Natural killer cell (primary cell): ENCODE measurements around the gene AP1S2. TPM values are rescaled to one million over a fixed set of nuclear protein-coding genes. Genes with fewer than 3 reads are reported as not detected.

Experiments used
- ATAC-seq, 3 donors: fragments of 150-1000 bp in 2 of 3; fragments of 200-7000 bp in 1 of 3; cut with Tn5 transposase; 1 replicate in 1 of 3; 2 replicates in 2 of 3; pipeline ENCODE4 v1.10.0; 2021; ENCODE audit warnings: mild to moderate bottlenecking in 2 of 3, moderate library complexity in 2 of 3
- DNase-seq, 2 donors: peaks; one replicate each; pipeline versions ENCODE4 v3.0.0 to v3.0.0-alpha.2; 2013 to 2021; ENCODE audit warnings: mixed read lengths in 1 of 2
- H3K27ac ChIP-seq: one replicate; pipeline ENCODE4 v1.5.1; 2013; ENCODE audit warnings: mild to moderate bottlenecking, low read length
- H3K27me3 ChIP-seq: one replicate; pipeline ENCODE4 v1.6.1; 2013; ENCODE audit warnings: low read length; ENCODE audit not compliant: control insufficient read depth, insufficient read depth
- H3K36me3 ChIP-seq: one replicate; pipeline ENCODE4 v1.6.1; 2013; ENCODE audit warnings: low read length; ENCODE audit not compliant: control insufficient read depth, insufficient read depth
- H3K4me1 ChIP-seq: one replicate; pipeline ENCODE4 v1.6.1; 2013; ENCODE audit warnings: low read length; ENCODE audit not compliant: control insufficient read depth, insufficient read depth
- H3K4me3 ChIP-seq: one replicate; pipeline ENCODE4 v1.5.1; 2013; ENCODE audit warnings: low read length
- H3K9me3 ChIP-seq: one replicate; pipeline ENCODE4 v1.6.1; 2013; ENCODE audit warnings: low read length; ENCODE audit not compliant: control insufficient read depth, insufficient read depth
- H3K27ac Mint-ChIP-seq, 2 donors: one replicate each; pipeline ENCODE4 v1.8.0; 2022; ENCODE audit warnings: mild to moderate bottlenecking in 2 of 2, mixed read lengths in 2 of 2, moderate library complexity in 1 of 2
- H3K27me3 Mint-ChIP-seq, 2 donors: one replicate each; pipeline ENCODE4 v1.8.0; 2022; ENCODE audit warnings: low read depth in 2 of 2, mixed read lengths in 2 of 2
- H3K36me3 Mint-ChIP-seq: one replicate; pipeline ENCODE4 v1.8.0; 2022; ENCODE audit warnings: mixed read lengths
- H3K4me1 Mint-ChIP-seq, 2 donors: one replicate each; pipeline ENCODE4 v1.8.0; 2022; ENCODE audit warnings: mixed read lengths in 2 of 2
- H3K4me3 Mint-ChIP-seq: one replicate; pipeline ENCODE4 v1.8.0; 2022; ENCODE audit warnings: mild to moderate bottlenecking, moderate library complexity, mixed read lengths
- H3K9me3 Mint-ChIP-seq, 2 donors: one replicate each; pipeline ENCODE4 v1.8.0; 2022; ENCODE audit warnings: mixed read lengths in 2 of 2
- CTCF ChIP-seq: fragments of 200-600 bp; IDR thresholded peaks from one replicate; pipeline ENCODE4 v1.8.0; 2022; ENCODE audit warnings: antibody characterized with exemption
- WGBS: methylation state at CpG from one replicate; pipeline ENCODE4 v1.1.7; 2013; ENCODE audit warnings: missing lambda C conversion rate; ENCODE audit not compliant: insufficient coverage; 5-methylcytosine and 5-hydroxymethylcytosine counted together
- intact Hi-C: fragments of 100-400 bp; cut with micrococcal nuclease; formaldehyde crosslinking; loops from one replicate; pipeline ENCODE4 v1.14.2; 2022
- total RNA-seq, 4 donors: library from RNA; stranded (reverse); fragments of 120-200 nt in 1 of 4; gene quantifications; one replicate each; pipeline versions ENCODE4 v1.2.3 to v1.2.4, GENCODE V29; 2013 to 2022

AP1S2 gene
- total RNA-seq = 10 to 100 TPM; 21.0 to 30.8 (median 25.9) TPM
- 80.4 TPM for total RNA-seq (2013)

- WGBS = under 1% methylated on average over 83 of the region's 85 CpGs
- H3K9me3 Mint-ChIP-seq = no peaks in the 10 kb centered on the region
- peak within 1 kb of the TSS; percentile 94 to 96 for H3K27ac Mint-ChIP-seq
- H3K4me1 ChIP-seq = peaks cover 4% of the 10 kb centered on the region
- intact Hi-C loops = loop anchor here (1.0 to 10.0 kb wide), 5 partner anchors 38 to 980 kb away; partner anchors contain the start of genes CA5B, FANCB, MOSPD2 and ZRSR2
- peak within 1 kb of the TSS; percentile 96 for H3K4me3 Mint-ChIP-seq
- peaks cover 0 to 15% of the 10 kb centered on the region in 2 donors for H3K27me3 Mint-ChIP-seq
- peaks cover 9 to 12% of the 10 kb centered on the region in 2 donors for H3K4me1 Mint-ChIP-seq
- no peaks in the 10 kb centered on the region for H3K36me3 ChIP-seq
- no peaks in the 10 kb centered on the region for H3K9me3 ChIP-seq
- H3K4me3 ChIP-seq = peak within 1 kb of the TSS; percentile 77
- H3K27ac ChIP-seq = peak within 1 kb of the TSS; percentile 94
- H3K36me3 Mint-ChIP-seq = peaks cover 12% of the 10 kb centered on the region
- DNase-seq (peak; percentile 92 to 95), ATAC-seq (peak; percentile 94 to 99 (median 95))
- no peaks in the 10 kb centered on the region for H3K27me3 ChIP-seq
- TF ChIP-seq CTCF = no peak
Measured at GRCh38 chrX:15854712-15855567, at the start of gene AP1S2. AP1S2 (minus strand) TSS chrX:15854813; CDS start chrX:15852524, 2,289 bp downstream.

GRCh38 chrX:15903186-15903681 is 48.6 kb upstream of the AP1S2 start:
- Histone ChIP-seq H3K4me1 (no peaks in the 10 kb centered on the region), H3K27ac (peak overlapping the region; percentile 66), H3K9me3 (no peaks in the 10 kb centered on the region), H3K4me3 (no peak overlapping the region), H3K27me3 (no peaks in the 10 kb centered on the region), H3K36me3 (no peaks in the 10 kb centered on the region)
- Mint-ChIP-seq H3K36me3 (no peaks in the 10 kb centered on the region), H3K4me3 (no peak overlapping the region), H3K9me3 (peaks cover 0 to 3% of the 10 kb centered on the region in 2 donors), H3K27ac (no peak overlapping the region), H3K27me3 (peaks cover 0 to 15% of the 10 kb centered on the region in 2 donors), H3K4me1 (no peaks in the 10 kb centered on the region)
- intact Hi-C loops = no loop called here
- ATAC-seq (peak in 1 of 3 donors; percentile 14), DNase-seq (no peak)
- TF ChIP-seq CTCF = no peak
- 40% methylated on average over 1 of the region's 5 CpGs for WGBS

- Mint-ChIP-seq H3K4me1 (no peaks in the 10 kb centered on the region), H3K36me3 (no peaks in the 10 kb centered on the region), H3K27ac (no peak overlapping the region), H3K9me3 (no peaks in the 10 kb centered on the region), H3K4me3 (no peak overlapping the region), H3K27me3 (peaks cover 0 to 13% of the 10 kb centered on the region in 2 donors)
- ATAC-seq = no peak
- intact Hi-C loops = no loop called here
- H3K27me3 ChIP-seq = no peaks in the 10 kb centered on the region
- WGBS = 96% methylated on average over 4 of the region's 4 CpGs
- DNase-seq = no peak
- no peaks in the 10 kb centered on the region for H3K4me1 ChIP-seq
- no peak for TF ChIP-seq CTCF
- no peak overlapping the region for H3K4me3 ChIP-seq
- H3K27ac ChIP-seq = no peak overlapping the region
- no peaks in the 10 kb centered on the region for H3K9me3 ChIP-seq
- H3K36me3 ChIP-seq = no peaks in the 10 kb centered on the region
Measured at GRCh38 chrX:15895334-15895733, 40.7 kb upstream of the AP1S2 start.
